Hepatocyte (in vitro differentiated cells): ENCODE results near the gene JAKMIP1. TPM values are rescaled to one million over a fixed set of nuclear protein-coding genes. Genes with fewer than 3 reads are reported as not detected.
A peak's percentile ranks its signal among the peaks of the same experiment; 100 is the strongest.

ENCODE experiments used
- DNase-seq: peaks from one replicate; pipeline ENCODE4 v3.0.0-alpha.2; 2016; ENCODE audit warnings: low spot score
- H2AFZ ChIP-seq: fragments of 200-600 bp; sonication (generic); 2 replicates; pipeline ENCODE4 v1.6.0; 2016; ENCODE audit warnings: antibody characterized with exemption, mild to moderate bottlenecking
- H3K27ac ChIP-seq: fragments of 200-600 bp; sonication (generic); 2 replicates; pipeline ENCODE4 v1.5.1; 2016; ENCODE audit warnings: mild to moderate bottlenecking
- H3K27me3 ChIP-seq: fragments of 200-600 bp; sonication (generic); 2 replicates; pipeline ENCODE4 v1.6.1; 2016
- H3K36me3 ChIP-seq: fragments of 200-600 bp; sonication (generic); replicated peaks from 2 replicates; pipeline ENCODE4 v1.5.1; 2016; ENCODE audit warnings: low read depth; ENCODE audit not compliant: insufficient read depth
- H3K4me1 ChIP-seq: fragments of 200-600 bp; sonication (generic); 2 replicates; pipeline ENCODE4 v1.5.1; 2016; ENCODE audit warnings: mild to moderate bottlenecking, moderate library complexity; ENCODE audit not compliant: insufficient read depth
- H3K4me2 ChIP-seq: fragments of 200-600 bp; sonication (generic); 2 replicates; pipeline ENCODE4 v1.6.0; 2016
- H3K4me3 ChIP-seq: fragments of 200-600 bp; sonication (generic); 2 replicates; pipeline ENCODE4 v1.5.1; 2016; ENCODE audit warnings: mild to moderate bottlenecking
- H3K79me2 ChIP-seq: fragments of 200-600 bp; sonication (generic); 2 replicates; pipeline ENCODE4 v1.6.0; 2017; ENCODE audit warnings: mild to moderate bottlenecking
- H3K9me2 ChIP-seq: fragments of 200-600 bp; sonication (generic); replicated peaks from 2 replicates; pipeline ENCODE4 v1.6.0; 2017; ENCODE audit warnings: mild to moderate bottlenecking; ENCODE audit not compliant: insufficient read depth
- H3K9me3 ChIP-seq: fragments of 200-600 bp; sonication (generic); 2 replicates; pipeline ENCODE4 v1.5.1; 2016; ENCODE audit warnings: low read depth, mild to moderate bottlenecking
- H4K20me1 ChIP-seq: fragments of 200-600 bp; sonication (generic); 2 replicates; pipeline ENCODE4 v1.6.0; 2016; ENCODE audit warnings: mild to moderate bottlenecking; ENCODE audit not compliant: insufficient read depth, poor library complexity, severe bottlenecking
- EZH2 ChIP-seq: fragments of 200-600 bp; sonication (generic); IDR thresholded peaks from 2 replicates; pipeline ENCODE4 v1.6.1; 2016; ENCODE audit warnings: antibody characterized with exemption, mild to moderate bottlenecking, borderline replicate concordance
- EZH2phosphoT487 ChIP-seq: fragments of 200-600 bp; sonication (generic); IDR thresholded peaks from one replicate; pipeline ENCODE4 v1.6.1; 2018; ENCODE audit warnings: antibody characterized with exemption, mild to moderate bottlenecking, low read depth, moderate library complexity; ENCODE audit not compliant: unreplicated experiment, severe bottlenecking
- WGBS: methylation state at CpG from one replicate; pipeline ENCODE4 v1.1.6; 2016; ENCODE audit warnings: low lambda C conversion rate; ENCODE audit errors: missing lambda C conversion rate; 5-methylcytosine and 5-hydroxymethylcytosine counted together
- polyA plus RNA-seq: library from polyadenylated mRNA; unstranded; fragments of >200 nt; fragmentation: Nextera tagmentation; extraction: Ambion mirVana; gene quantifications from 2 replicates; pipeline ENCODE4 v1.2.1, GENCODE V29; 2016
- total RNA-seq: library from RNA; depleted of rRNA; stranded (reverse); fragments of >200 nt; gene quantifications from 2 replicates; pipeline ENCODE4 v1.2.3, GENCODE V29; 2014
- TF ChIP-seq, protein P1 (sequence below): fragments of 200-600 bp; sonication (generic); IDR thresholded peaks from 2 replicates; pipeline ENCODE4 v1.5.1; 2016; ENCODE audit warnings: antibody characterized with exemption, mild to moderate bottlenecking; ENCODE audit not compliant: poor library complexity

Gene JAKMIP1
- total and polyA plus RNA-seq, 2 experiments from 2014 or later: not detected

- no peak for TF ChIP-seq EZH2phosphoT487
- H2AFZ ChIP-seq: no peak overlapping the region
- H3K27me3 ChIP-seq: peaks cover 3% of the 10 kb centered on the region
- no peaks in the 10 kb centered on the region for H3K4me1 ChIP-seq
- no peak overlapping the region for H3K4me2 ChIP-seq
- H3K79me2 ChIP-seq: no peaks in the 10 kb centered on the region
- H3K27ac ChIP-seq: no peak overlapping the region
- no peaks in the 10 kb centered on the region for H3K9me2 ChIP-seq
- no peak for DNase-seq
- no peaks in the 10 kb centered on the region for H4K20me1 ChIP-seq
- H3K36me3 ChIP-seq: no peaks in the 10 kb centered on the region
- H3K9me3 ChIP-seq: no peaks in the 10 kb centered on the region
- H3K4me3 ChIP-seq: no peak overlapping the region
- 89% methylated on average over 14 of the region's 14 CpGs for whole genome bisulfite sequencing
Observed at GRCh38 chr4:5988086-5988845, 212.1 kb downstream of the JAKMIP1 start.

DNA sequence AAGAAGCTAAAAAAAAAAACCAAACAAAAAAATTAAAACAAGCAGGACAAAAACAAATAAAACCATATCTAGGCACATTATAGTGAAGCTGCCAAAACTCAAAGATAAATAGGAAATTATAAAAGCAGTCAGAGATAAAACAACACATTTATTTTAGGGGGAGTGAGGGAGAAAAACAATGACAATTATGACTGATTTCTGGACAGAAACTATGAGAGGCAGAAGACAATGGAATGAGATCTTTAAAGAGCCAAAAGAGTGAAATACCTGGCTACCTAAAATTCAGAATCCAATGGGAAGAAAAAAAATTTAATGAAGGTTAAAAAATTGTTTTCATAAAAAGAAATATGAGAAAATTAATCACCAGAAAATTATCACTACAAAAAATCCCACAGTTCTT is 215.5 kb downstream of the JAKMIP1 start:
- no peaks in the 10 kb centered on the region for H4K20me1 ChIP-seq
- peaks cover 6% of the 10 kb centered on the region for H3K27me3 ChIP-seq
- H3K9me2 ChIP-seq: no peaks in the 10 kb centered on the region
- no peaks in the 10 kb centered on the region for H3K79me2 ChIP-seq
- no peak overlapping the region for H3K27ac ChIP-seq
- no peaks in the 10 kb centered on the region for H3K4me1 ChIP-seq
- H3K4me2 ChIP-seq: no peak overlapping the region
- H3K36me3 ChIP-seq: no peaks in the 10 kb centered on the region
- no peak for TF ChIP-seq EZH2
- H2AFZ ChIP-seq: no peak overlapping the region
- no peak for DNase-seq
- H3K4me3 ChIP-seq: no peak overlapping the region
- no peaks in the 10 kb centered on the region for H3K9me3 ChIP-seq

DNA sequence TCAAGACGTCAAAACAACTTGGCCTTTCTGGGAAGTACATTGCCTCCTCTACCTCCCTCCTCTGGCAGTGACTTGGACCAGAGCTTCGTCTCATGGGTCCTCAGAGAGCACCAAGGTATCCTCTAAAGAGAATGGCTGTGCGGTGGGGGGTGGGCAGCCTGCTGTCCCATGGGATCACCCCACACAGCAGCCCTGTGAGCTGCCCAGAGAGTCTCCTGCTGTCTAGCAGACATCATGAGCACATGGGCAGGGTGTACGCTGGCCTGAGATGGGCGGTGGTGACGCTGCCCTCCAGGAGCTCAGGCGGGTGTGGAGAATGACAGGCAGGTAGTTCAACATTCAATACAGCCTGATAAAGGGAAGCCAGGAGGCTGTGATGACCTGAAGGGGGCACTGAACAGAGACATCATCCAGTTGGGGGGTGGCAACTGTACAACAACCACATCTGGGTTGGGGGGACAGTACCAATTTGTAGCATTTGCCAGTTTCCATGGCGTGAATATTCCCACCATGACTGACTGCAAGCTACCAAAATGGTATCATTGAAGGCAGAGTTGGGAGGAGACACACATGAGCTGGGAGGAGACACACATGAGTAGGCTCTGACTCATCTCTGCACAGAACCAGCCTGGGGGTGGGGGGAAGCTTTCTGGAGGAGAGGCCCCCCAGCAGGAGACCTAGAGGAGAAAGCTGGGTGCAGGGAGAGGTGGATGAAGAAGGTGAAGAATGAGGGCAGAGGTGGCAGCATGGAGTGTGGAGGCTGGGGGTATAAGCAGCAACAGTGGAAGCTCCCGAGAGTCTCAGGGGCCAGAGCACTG is 218.0 kb downstream of the JAKMIP1 start:
- Histone ChIP-seq H3K4me2 (no peak overlapping the region), H3K79me2 (no peaks in the 10 kb centered on the region), H3K9me3 (no peaks in the 10 kb centered on the region), H3K27me3 (peaks cover 25% of the 10 kb centered on the region), H4K20me1 (no peaks in the 10 kb centered on the region), H3K4me1 (no peaks in the 10 kb centered on the region), H3K36me3 (no peaks in the 10 kb centered on the region), H3K27ac (no peak overlapping the region), H3K9me2 (no peaks in the 10 kb centered on the region), H3K4me3 (no peak overlapping the region), H2AFZ (no peak overlapping the region)
- no peak for TF ChIP-seq EZH2phosphoT487
- no peak for TF ChIP-seq EZH2
- TF ChIP-seq, protein P1, sequence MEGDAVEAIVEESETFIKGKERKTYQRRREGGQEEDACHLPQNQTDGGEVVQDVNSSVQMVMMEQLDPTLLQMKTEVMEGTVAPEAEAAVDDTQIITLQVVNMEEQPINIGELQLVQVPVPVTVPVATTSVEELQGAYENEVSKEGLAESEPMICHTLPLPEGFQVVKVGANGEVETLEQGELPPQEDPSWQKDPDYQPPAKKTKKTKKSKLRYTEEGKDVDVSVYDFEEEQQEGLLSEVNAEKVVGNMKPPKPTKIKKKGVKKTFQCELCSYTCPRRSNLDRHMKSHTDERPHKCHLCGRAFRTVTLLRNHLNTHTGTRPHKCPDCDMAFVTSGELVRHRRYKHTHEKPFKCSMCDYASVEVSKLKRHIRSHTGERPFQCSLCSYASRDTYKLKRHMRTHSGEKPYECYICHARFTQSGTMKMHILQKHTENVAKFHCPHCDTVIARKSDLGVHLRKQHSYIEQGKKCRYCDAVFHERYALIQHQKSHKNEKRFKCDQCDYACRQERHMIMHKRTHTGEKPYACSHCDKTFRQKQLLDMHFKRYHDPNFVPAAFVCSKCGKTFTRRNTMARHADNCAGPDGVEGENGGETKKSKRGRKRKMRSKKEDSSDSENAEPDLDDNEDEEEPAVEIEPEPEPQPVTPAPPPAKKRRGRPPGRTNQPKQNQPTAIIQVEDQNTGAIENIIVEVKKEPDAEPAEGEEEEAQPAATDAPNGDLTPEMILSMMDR: no peak
- WGBS: 86% methylated on average over 9 of the region's 9 CpGs
- no peak for DNase-seq

DNA sequence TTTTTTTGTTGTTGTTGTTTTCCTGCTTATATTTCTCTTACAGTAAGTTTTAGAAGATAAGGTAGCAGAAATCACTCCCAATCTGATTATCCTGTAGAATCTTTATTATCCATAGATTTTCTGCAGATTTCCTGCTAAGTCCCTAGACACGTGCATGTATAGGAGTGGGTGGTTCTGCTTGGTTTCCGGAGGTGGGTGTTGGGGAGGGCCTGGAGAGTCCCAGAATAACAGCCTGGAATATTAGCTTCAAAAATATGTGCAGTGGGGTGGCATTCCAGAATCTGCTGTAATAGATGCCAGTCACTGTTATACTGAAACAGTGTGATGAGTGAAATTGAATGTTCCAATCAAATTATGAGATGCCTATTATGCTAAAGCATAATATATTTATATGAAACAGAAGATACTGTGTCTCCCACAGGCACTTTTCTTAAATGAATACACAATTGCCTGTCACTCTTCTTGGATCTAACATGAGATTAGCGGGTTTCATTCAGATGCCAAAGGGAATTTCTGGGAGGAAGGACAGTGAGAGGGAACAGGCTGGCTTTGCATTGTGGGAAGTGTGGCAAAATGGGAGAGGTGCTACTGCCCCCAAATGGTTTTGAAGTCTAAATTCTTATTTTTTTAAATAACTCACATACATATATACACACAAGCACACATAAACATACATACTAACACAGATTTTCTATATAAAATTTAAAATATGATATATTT is 219.8 kb downstream of the JAKMIP1 start:
- Histone ChIP-seq H3K79me2 (no peaks in the 10 kb centered on the region), H3K36me3 (no peaks in the 10 kb centered on the region), H3K4me3 (no peak overlapping the region), H3K9me2 (no peaks in the 10 kb centered on the region), H3K27me3 (peaks cover 32% of the 10 kb centered on the region), H3K4me2 (no peak overlapping the region), H3K9me3 (no peaks in the 10 kb centered on the region), H3K4me1 (no peaks in the 10 kb centered on the region), H4K20me1 (no peaks in the 10 kb centered on the region), H2AFZ (no peak overlapping the region), H3K27ac (no peak overlapping the region)
- no peak for DNase-seq
- TF ChIP-seq, protein P1: peak; percentile 13
- no peak for TF ChIP-seq EZH2
- WGBS: 67% methylated on average over 3 of the region's 3 CpGs
